GM18519 (cell line): ENCODE results near the gene PSPC1.
"Not testable (repeated sequence)": the region's sequence is repeated elsewhere in the genome, so short reads cannot be mapped to it uniquely, and the experiment has no call there.

Experiments used
- ATAC-seq: cut with Tn5 transposase; IDR thresholded peaks from one replicate; pipeline ENCODE4 v1.9.1; 2021; ENCODE audit warnings: mild to moderate bottlenecking, moderate library complexity; ENCODE audit not compliant: unreplicated experiment, low FRiP score

Gene PSPC1

DNA sequence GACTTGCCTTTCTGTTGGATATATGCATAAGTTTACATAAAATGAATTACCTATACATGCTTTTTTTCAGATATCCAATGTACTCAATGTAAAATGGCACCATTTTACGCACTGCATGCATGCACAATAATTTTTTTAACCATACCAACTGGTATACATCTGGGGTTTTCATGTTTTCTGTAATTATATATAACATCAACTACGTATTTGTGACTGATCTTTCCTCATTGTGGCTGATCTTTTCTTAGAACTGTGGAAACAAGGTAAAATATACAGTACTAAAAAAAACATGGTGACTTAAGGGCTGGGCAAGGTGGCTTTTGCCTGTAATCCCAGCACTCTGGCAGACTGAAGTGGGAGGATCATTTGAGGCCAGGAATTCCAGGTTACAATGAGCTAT is 18.5 kb downstream of the PSPC1 start:
- no peak for ATAC-seq

DNA sequence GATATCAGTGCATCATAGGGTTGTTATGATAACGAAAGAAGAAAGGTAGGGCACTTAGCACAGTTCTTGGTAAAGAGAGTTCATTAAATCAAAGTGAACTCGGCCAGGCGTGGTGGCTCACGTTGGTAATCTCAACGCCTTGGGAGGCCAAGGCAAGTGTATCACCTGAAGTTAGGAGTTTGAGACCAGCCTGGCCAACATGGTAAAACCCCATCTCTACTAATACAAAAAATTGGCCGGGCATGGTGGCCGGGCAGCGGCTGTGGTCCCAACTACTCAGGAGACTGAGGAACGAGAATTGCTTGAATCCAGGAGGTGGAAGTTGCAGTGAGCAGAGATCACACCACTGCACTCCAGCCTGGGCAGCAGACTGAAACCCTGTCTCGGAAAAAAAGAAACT is 19.1 kb downstream of the PSPC1 start:
- no peak for ATAC-seq

GRCh38 chr13:19759669-19760068 is 23.1 kb downstream of the PSPC1 start:
- no peak for ATAC-seq

GRCh38 chr13:19742643-19743042 is 40.1 kb downstream of the PSPC1 start:
- no peak for ATAC-seq

GRCh38 chr13:19737844-19738557 is 44.7 kb downstream of the PSPC1 start:
- no peak for ATAC-seq

- ATAC-seq: no peak
Observed at GRCh38 chr13:19726611-19727010, 56.1 kb downstream of the PSPC1 start.

DNA sequence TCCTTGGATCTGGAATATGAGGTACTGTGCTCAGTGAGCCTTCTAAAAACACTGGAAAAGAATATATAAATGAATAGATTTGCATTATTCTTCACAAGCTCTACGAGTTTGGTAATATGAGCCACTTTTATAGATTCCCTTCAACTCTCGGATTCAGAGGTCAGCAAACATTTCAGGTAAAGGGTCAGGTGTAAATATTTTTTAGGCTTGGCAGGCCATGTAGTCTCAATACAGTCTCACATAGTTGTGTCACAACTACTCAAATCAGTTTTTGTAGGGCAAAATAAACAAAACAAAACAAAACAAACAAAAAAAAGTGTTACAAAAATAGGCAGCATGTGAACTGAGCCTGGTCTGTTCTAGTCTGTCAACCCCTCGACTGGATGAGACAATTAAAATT is 57.4 kb downstream of the PSPC1 start:
- no peak for ATAC-seq

GRCh38 chr13:19720039-19720438 is 62.7 kb downstream of the PSPC1 start:
- no peak for ATAC-seq

DNA sequence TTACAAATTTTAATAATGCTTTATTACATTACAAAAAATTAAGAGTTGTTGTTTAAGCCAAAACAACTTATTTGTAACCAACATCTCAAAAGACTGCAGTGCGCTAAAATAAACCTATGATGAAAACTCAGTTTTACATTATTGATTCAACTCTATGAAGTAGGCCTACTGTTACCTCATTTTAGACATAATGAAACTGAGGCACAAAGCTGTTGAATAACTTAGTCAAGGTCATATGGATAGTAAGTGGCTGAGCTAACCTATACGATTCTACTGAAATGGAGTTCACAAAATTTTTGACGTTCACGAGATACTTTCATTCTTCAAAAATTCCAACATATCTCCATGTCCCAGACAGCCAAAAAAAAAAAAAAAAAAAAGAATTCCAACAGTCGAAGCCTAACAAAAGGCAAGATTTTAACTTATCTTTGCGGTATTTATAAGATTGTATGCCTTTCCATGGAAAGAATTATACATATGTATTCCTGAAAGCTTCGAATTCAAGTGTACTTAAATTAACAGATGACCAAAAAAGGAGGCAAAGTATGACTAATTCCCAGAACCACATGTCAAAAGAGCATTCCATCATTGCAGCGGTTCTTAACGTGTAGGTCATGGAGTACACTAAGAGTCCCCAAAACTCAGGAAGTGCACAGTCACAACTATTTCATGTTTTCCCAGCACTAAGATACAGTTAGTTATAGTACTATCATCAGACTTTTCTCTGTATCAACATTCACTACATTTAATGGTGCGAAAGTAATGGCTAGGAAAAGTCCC is 69.4 kb downstream of the PSPC1 start:
- no peak for ATAC-seq

- ATAC-seq: not testable (repeated sequence)
Observed at GRCh38 chr13:19709782-19710181, 73.0 kb downstream of the PSPC1 start.

- ATAC-seq: not testable (repeated sequence)
Observed at GRCh38 chr13:19709039-19709438, 73.7 kb downstream of the PSPC1 start.

- not testable (repeated sequence) for ATAC-seq
Observed at GRCh38 chr13:19704256-19704655, 78.5 kb downstream of the PSPC1 start.

- ATAC-seq: not testable (repeated sequence)
Observed at GRCh38 chr13:19701619-19702018, 81.1 kb downstream of the PSPC1 start.

DNA sequence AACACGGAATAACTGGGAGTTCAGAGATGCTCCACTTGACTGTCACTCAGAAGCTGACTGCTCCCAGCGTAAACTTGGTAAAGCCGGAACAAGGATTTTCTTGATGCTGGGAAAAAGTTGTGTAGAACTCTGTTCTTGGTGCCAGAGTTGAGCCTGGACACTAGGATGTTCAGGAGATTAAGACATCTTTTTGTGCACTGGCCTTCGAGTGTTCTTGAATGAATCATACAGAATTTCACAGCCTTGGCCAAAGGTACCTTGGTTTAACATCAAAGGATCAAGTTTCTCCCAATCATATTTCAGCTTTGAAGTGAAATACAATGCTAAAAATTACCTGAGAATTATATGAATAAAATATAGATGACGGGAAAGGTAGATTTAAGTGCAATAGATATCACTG is 81.8 kb downstream of the PSPC1 start:
- ATAC-seq: not testable (repeated sequence)

- ATAC-seq: no peak
Observed at GRCh38 chr13:19695829-19696228, 86.9 kb downstream of the PSPC1 start.

- no peak for ATAC-seq
Observed at GRCh38 chr13:19695428-19695827, 87.3 kb downstream of the PSPC1 start.

DNA sequence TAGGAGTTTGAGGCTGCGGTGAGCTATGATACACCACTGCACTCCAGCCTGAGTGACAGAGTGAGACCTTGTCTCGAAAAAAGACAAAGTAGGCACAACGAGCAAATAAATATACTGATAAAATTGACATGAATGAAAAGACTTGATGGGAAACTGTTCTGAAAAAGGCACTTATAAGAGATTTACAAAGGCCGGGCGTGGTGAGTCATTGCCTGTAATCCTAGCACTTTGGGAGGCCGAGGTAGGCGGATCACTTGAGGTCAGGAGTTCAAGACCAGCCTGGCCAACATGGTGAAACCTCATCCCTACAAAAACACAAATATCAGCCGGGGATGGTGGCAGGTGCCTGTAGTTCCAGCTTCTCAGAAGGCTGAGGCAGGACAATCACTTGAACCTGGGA is 91.3 kb downstream of the PSPC1 start:
- not testable (repeated sequence) for ATAC-seq

GRCh38 chr13:19685437-19685836 is 97.3 kb downstream of the PSPC1 start:
- no peak for ATAC-seq

DNA sequence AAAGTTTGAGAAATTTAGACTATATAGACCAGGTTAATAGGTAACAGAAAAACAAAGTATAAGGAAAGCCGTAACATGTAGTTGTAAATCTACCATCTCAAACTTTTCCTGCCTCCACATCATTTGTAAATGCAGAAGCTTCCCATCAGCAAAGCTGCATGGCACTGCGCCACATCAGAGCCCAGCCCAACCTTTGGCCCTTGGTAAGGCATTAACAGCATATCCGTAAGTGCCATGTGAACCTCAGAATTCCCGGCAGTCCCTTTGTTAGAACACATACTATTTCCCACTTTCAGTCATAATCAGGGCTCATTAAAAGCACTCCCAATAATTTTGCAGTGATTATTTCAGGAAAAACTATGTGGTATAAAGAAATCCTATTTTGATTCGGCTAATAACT is 97.7 kb downstream of the PSPC1 start:
- no peak for ATAC-seq

GRCh38 chr13:19681517-19681916 is 101.2 kb downstream of the PSPC1 start:
- no peak for ATAC-seq

DNA sequence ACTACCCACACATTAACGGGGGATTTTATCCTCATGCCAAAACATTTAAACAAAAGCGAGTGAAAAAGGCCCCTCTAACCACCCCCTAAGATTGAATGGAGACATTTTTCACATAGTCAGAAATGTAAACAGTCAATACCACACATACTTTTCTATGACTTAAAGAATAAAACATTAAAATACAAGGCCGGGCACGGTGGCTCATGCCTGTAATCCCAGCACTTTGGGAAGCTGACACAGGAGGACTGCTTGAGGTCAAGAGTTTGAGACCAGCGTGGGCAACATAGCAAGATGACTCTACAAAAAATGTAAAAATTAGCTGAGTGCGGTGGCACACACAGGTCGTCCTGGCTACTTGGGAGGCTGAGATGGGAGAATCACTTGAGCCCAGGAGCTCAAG is 102.0 kb downstream of the PSPC1 start:
- ATAC-seq: no peak

- ATAC-seq: no peak
Observed at GRCh38 chr13:19676168-19676567, 106.6 kb downstream of the PSPC1 start.
